SU-DHL-6 (cell line): ENCODE results near the gene VPS9D1.

Experiments used
- CTCF ChIP-seq: fragments of 200-600 bp; sonication (generic); IDR thresholded peaks from one replicate; pipeline ENCODE4 v1.5.1; 2017; ENCODE audit warnings: antibody characterized with exemption, mild to moderate bottlenecking, low read length, moderate library complexity; ENCODE audit not compliant: insufficient read depth, poor library complexity, severe bottlenecking
- EZH2phosphoT487 ChIP-seq: fragments of 200-600 bp; sonication (generic), shearing (Covaris generic); conservative IDR thresholded peaks from 2 replicates; pipeline ENCODE4 v1.6.1; 2018; ENCODE audit warnings: mild to moderate bottlenecking, antibody characterized with exemption, low read length, moderate library complexity, mixed read lengths

GRCh38 chr16:89678258-89678657, 42.4 kb downstream of the VPS9D1 start:
- TF ChIP-seq CTCF, result no peak
- TF ChIP-seq EZH2phosphoT487, result no peak
